Cardiac muscle cell (in vitro differentiated cells and primary cell): ENCODE measurements around the gene PDE7B. TPM values are rescaled to one million over a fixed set of nuclear protein-coding genes. Genes with fewer than 3 reads are reported as not detected.

ENCODE experiments used
- DNase-seq, 2 donors: peaks; one replicate each; pipeline versions ENCODE4 v3.0.0 to v3.0.0-alpha.2; 2010 to 2017; ENCODE audit warnings: low read depth in 1 of 2, low spot score in 1 of 2
- H3K27ac ChIP-seq: fragments of 200-600 bp; sonication (generic); 2 replicates; pipeline ENCODE4 v1.5.1; 2016
- H3K27me3 ChIP-seq: fragments of 200-600 bp; sonication (generic); 2 replicates; pipeline ENCODE4 v1.6.0; 2016; ENCODE audit warnings: control low read depth
- H3K36me3 ChIP-seq: fragments of 200-600 bp; sonication (generic); 2 replicates; pipeline ENCODE4 v1.5.1; 2016; ENCODE audit warnings: control low read depth
- H3K4me1 ChIP-seq: fragments of 200-600 bp; sonication (generic); 2 replicates; pipeline ENCODE4 v1.8.1; 2017; ENCODE audit warnings: low read depth, mild to moderate bottlenecking, mixed run types
- H3K4me3 ChIP-seq: fragments of 200-600 bp; sonication (generic); 2 replicates; pipeline ENCODE4 v1.5.1; 2016; ENCODE audit warnings: mild to moderate bottlenecking
- H3K9me3 ChIP-seq: fragments of 200-600 bp; sonication (generic); 2 replicates; pipeline ENCODE4 v1.5.1; 2017; ENCODE audit warnings: low read depth, mild to moderate bottlenecking, control low read depth
- CTCF ChIP-seq: IDR thresholded peaks from 2 replicates; pipeline ENCODE4 v1.5.1; 2012; ENCODE audit warnings: low read depth, mild to moderate bottlenecking, low read length
- polyA plus RNA-seq: library from polyadenylated mRNA; unstranded; fragments of >200 nt; fragmentation: Nextera tagmentation; extraction: Ambion mirVana; gene quantifications from 2 replicates; pipeline ENCODE4 v1.2.1, GENCODE V29; 2016
- total RNA-seq: library from RNA; depleted of rRNA; stranded (reverse); fragments of >200 nt; gene quantifications from 2 replicates; pipeline ENCODE4 v1.2.3, GENCODE V29; 2016

PDE7B gene
- total and polyA plus RNA-seq, 2 experiments from 2014 or later, result 0.04 to 0.60 TPM

GRCh38 chr6:136146130-136146529 is 294.6 kb downstream of the PDE7B start:
- H3K4me3 ChIP-seq, result no peak overlapping the region
- DNase-seq, result peak in 1 of 2 donors; percentile 63
- H3K9me3 ChIP-seq, result no peaks in the 10 kb centered on the region
- no peaks in the 10 kb centered on the region for H3K4me1 ChIP-seq
- no peak overlapping the region for H3K27ac ChIP-seq
- no peaks in the 10 kb centered on the region for H3K27me3 ChIP-seq
- H3K36me3 ChIP-seq, result no peaks in the 10 kb centered on the region
- TF ChIP-seq CTCF, result no peak

- no peak overlapping the region for H3K4me3 ChIP-seq
- no peak for TF ChIP-seq CTCF
Measured at GRCh38 chr6:136147342-136147741, 295.8 kb downstream of the PDE7B start.

GRCh38 chr6:136148051-136148450 is 296.6 kb downstream of the PDE7B start:
- Histone ChIP-seq H3K36me3 (no peaks in the 10 kb centered on the region), H3K27ac (no peak overlapping the region), H3K27me3 (no peaks in the 10 kb centered on the region), H3K4me3 (no peak overlapping the region), H3K9me3 (no peaks in the 10 kb centered on the region), H3K4me1 (no peaks in the 10 kb centered on the region)
- no peak for DNase-seq
- TF ChIP-seq CTCF, result no peak

More at GRCh38 chr6:136147342-136147741, 295.8 kb downstream of the PDE7B start:
- Histone ChIP-seq H3K4me1 (no peaks in the 10 kb centered on the region), H3K27ac (no peak overlapping the region), H3K36me3 (no peaks in the 10 kb centered on the region), H3K27me3 (no peaks in the 10 kb centered on the region), H3K9me3 (no peaks in the 10 kb centered on the region)
- DNase-seq, result no peak

- DNase-seq, result peak in 1 of 2 donors; percentile 5
- Histone ChIP-seq H3K36me3 (no peaks in the 10 kb centered on the region), H3K4me3 (no peak overlapping the region), H3K9me3 (no peaks in the 10 kb centered on the region), H3K27ac (no peak overlapping the region), H3K4me1 (no peaks in the 10 kb centered on the region), H3K27me3 (no peaks in the 10 kb centered on the region)
- TF ChIP-seq CTCF, result no peak
Measured at GRCh38 chr6:136148523-136148922, 297.0 kb downstream of the PDE7B start.

GRCh38 chr6:136149311-136149710 is 297.8 kb downstream of the PDE7B start:
- TF ChIP-seq CTCF, result no peak
- no peaks in the 10 kb centered on the region for H3K4me1 ChIP-seq

GRCh38 chr6:136150961-136151360 is 299.5 kb downstream of the PDE7B start:
- no peak overlapping the region for H3K27ac ChIP-seq
- H3K27me3 ChIP-seq, result no peaks in the 10 kb centered on the region
- no peak overlapping the region for H3K4me3 ChIP-seq
- H3K36me3 ChIP-seq, result no peaks in the 10 kb centered on the region
- TF ChIP-seq CTCF, result no peak
- no peaks in the 10 kb centered on the region for H3K9me3 ChIP-seq
- no peaks in the 10 kb centered on the region for H3K4me1 ChIP-seq
- DNase-seq, result no peak

More at GRCh38 chr6:136149311-136149710, 297.8 kb downstream of the PDE7B start:
- Histone ChIP-seq H3K36me3 (no peaks in the 10 kb centered on the region), H3K4me3 (no peak overlapping the region), H3K9me3 (no peaks in the 10 kb centered on the region), H3K27ac (no peak overlapping the region), H3K27me3 (no peaks in the 10 kb centered on the region)
- peak in 1 of 2 donors; percentile 44 for DNase-seq
